Measurements from ENCODE around the gene DYNLRB1.

GRCh38 chr20:34583544-34583943 is 67.3 kb downstream of the DYNLRB1 start:
- TF ChIP-seq POLR2A (IDR thresholded peaks at IDR 0.05) (no peak), EP300 (IDR thresholded peaks at IDR 0.05) (no peak), POLR2AphosphoS5 (IDR thresholded peaks at IDR 0.05) (no peak)
